ENCODE measurements around the gene ATG101.

ATG101 gene

GRCh38 chr12:52079576-52080402 is 10.0 kb downstream of the ATG101 start, which contains the start of gene SMIM41:
SMIM41 (plus strand) TSS chr12:52079704; CDS start chr12:52079780, 76 bp downstream.
- no peak within 1 kb of the TSS for H3K4me3 ChIP-seq (ENCODE audit: low read depth, low read length)
- no peak for TF ChIP-seq CTCF (IDR thresholded peaks at IDR 0.05; ENCODE audit: insufficient read depth, low read length, missing control alignments)
- DNase-seq (ENCODE audit: low read depth, low spot score), result no peak
- ChIA-PET CTCF (interaction anchor here (1.3 to 45.6 kb wide), 5 partner anchors 9 to 83 kb away, joined by 3 to 1695 read pairs (median 29); partner anchors contain the start of gene ATG101), POLR2A (no interaction called here)

GRCh38 chr12:52080403-52081251 is 10.8 kb downstream of the ATG101 start:
- ChIA-PET POLR2A (no interaction called here), CTCF (interaction anchor here (0.6 to 45.6 kb wide), 9 partner anchors 9 to 90 kb away, joined by 3 to 1695 read pairs (median 5); partner anchors contain the start of gene ATG101)
- no peak overlapping the region for H3K4me3 ChIP-seq (ENCODE audit: low read depth, low read length)

GRCh38 chr12:52081263-52081733 is 11.5 kb downstream of the ATG101 start:
- POLR2A ChIA-PET, result no interaction called here
- TF ChIP-seq CTCF (IDR thresholded peaks at IDR 0.05; ENCODE audit: insufficient read depth, low read length, missing control alignments), result no peak
- CTCF ChIA-PET, result interaction anchor here (0.6 to 45.6 kb wide), 14 partner anchors 10 to 91 kb away, joined by 3 to 1695 read pairs (median 11); partner anchors contain the start of genes ATG101 and TAMALIN
- H3K4me3 ChIP-seq (ENCODE audit: low read depth, low read length), result no peak overlapping the region
- no peak for DNase-seq (ENCODE audit: low read depth, low spot score)

More at GRCh38 chr12:52080403-52081251, 10.8 kb downstream of the ATG101 start:
- no peak for TF ChIP-seq CTCF (IDR thresholded peaks at IDR 0.05; ENCODE audit: insufficient read depth, low read length, missing control alignments)
- no peak for DNase-seq (ENCODE audit: low read depth, low spot score)

GRCh38 chr12:52082026-52082668 is 12.4 kb downstream of the ATG101 start:
- CTCF ChIA-PET, result interaction anchor here (0.8 to 45.6 kb wide), 24 partner anchors 9 to 91 kb away, joined by 3 to 1695 read pairs (median 5); partner anchors contain the start of genes ATG101 and TAMALIN
- TF ChIP-seq CTCF (IDR thresholded peaks at IDR 0.05; ENCODE audit: insufficient read depth, low read length, missing control alignments), result no peak
- DNase-seq (ENCODE audit: low read depth, low spot score), result no peak
- POLR2A ChIA-PET, result interaction anchor here (1.0 kb wide), 2 partner anchors 20 to 56 kb away, joined by 3 to 4 read pairs; no protein-coding TSS in a partner anchor
- H3K4me3 ChIP-seq (ENCODE audit: low read depth, low read length), result no peak overlapping the region

GRCh38 chr12:52082669-52082987 is 12.8 kb downstream of the ATG101 start:
- no peak overlapping the region for H3K4me3 ChIP-seq (ENCODE audit: low read depth, low read length)
- no peak for DNase-seq (ENCODE audit: low read depth, low spot score)
- ChIA-PET CTCF (interaction anchor here (0.8 to 45.6 kb wide), 25 partner anchors 9 to 92 kb away, joined by 3 to 1695 read pairs (median 5); partner anchors contain the start of genes ATG101 and TAMALIN), POLR2A (interaction anchor here (1.0 kb wide), 2 partner anchors 20 to 57 kb away, joined by 3 to 4 read pairs; no protein-coding TSS in a partner anchor)
- TF ChIP-seq CTCF (IDR thresholded peaks at IDR 0.05; ENCODE audit: insufficient read depth, low read length, missing control alignments), result no peak
